HG03575 (cell line): ENCODE data around the gene RFX1.
A peak's percentile ranks its signal among the peaks of the same experiment; 100 is the strongest.
"Not testable (repeated sequence)": the region's sequence is repeated elsewhere in the genome, so short reads cannot be mapped to it uniquely, and the experiment has no call there.

Experiments used
- ATAC-seq: cut with Tn5 transposase; IDR thresholded peaks from one replicate; pipeline ENCODE4 v1.9.1; 2021; ENCODE audit not compliant: unreplicated experiment, insufficient number of reproducible peaks, low FRiP score; ENCODE audit errors: extremely low read depth

RFX1 gene

DNA sequence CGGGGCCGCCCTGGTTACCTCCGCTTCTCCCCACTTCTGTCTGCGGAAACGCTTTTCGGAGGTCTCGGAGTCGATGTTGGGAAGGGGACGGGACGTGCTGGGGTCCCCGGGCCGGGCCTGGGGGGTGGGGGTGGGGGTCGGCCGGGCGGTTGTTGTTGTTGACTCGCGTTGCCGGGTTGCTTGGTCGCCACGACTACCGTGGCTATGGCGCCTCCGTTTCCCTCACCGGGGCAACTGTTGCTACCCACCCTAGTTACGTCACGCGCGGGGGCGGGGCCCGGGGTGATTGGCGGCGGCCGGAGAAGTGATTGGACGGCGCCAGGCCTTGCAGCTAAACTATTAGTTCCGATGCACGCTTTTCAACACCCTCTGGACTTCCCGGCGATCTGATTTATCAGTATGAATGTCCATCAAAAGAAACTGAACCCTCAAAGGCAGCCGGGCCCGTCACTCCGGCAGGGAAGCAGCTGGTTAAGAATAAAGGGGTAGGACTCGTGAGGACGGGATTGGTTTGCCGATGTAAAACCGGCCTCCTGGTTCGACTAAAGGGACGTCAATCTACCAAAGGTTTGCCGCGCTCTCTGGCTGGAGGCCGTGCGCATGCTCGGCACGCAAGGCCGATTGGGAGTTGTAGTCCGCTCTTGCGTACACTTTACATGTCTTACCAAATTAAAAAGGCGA, at the start of gene RFX1:
TSS of gene RFX1 (minus strand) at position 236 of the 681 bp plus-strand sequence. CDS start 12,477 bp downstream, outside the sequence.
- peak; percentile 70 for ATAC-seq

DNA sequence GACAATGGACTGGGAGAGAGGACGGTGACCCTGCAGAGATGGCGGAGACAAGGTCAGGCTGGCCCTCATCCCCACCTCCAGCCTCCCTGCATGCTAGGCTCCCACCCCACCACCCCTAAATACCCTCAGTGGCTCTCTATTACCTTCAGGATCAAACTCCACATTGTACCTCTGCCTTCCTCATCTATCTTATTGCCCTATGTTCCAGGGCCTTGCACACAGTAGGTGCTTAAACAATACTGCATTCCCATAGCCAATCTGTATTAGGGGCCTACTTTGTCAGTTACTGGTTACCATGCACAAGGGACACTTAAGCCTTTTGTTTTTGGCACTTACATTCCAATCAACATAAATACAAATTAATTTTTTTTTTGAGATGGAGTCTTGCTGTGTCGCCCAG, 49.3 kb upstream of the RFX1 start:
- no peak for ATAC-seq

DNA sequence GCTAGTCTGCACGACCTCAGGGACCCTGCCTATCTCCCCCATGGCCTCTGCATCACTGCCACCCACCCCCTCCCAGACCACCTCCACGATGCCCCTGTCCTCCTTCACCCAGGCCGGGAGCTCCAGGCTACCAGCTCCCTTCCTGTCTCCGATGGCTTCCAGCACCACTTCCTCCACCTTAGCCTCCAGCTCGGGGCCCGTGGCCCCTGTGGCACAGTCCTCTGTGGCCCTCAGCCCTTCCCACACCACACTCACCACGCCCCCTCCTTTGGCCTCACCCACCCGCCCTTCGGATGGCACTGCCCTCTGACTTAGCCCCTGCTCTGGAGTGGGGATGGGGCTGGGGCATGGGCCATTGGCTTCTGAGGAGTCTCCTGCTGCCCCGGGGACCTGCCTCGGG, 48.6 kb upstream of the RFX1 start:
- no peak for ATAC-seq

DNA sequence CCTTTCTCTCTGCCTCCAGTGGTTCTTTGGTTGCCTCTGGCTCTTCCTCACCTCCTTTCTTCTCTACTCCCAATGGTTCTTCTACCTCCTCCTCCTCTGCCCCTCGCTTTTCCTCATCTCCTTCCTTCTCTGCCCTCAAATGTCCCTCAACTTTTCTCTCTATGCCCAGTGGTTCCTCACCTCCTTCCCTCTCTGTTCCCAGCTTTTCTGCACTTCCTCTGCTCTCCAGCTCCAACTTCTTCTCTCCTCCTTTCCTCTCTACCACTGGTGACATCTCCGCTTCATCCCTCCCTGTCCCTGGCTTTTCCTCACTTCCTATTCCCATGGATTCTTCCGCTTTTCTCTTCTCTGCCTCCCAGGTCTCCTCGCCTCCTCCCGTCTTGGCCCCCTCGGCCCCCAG, 48.0 kb upstream of the RFX1 start:
- ATAC-seq = no peak

DNA sequence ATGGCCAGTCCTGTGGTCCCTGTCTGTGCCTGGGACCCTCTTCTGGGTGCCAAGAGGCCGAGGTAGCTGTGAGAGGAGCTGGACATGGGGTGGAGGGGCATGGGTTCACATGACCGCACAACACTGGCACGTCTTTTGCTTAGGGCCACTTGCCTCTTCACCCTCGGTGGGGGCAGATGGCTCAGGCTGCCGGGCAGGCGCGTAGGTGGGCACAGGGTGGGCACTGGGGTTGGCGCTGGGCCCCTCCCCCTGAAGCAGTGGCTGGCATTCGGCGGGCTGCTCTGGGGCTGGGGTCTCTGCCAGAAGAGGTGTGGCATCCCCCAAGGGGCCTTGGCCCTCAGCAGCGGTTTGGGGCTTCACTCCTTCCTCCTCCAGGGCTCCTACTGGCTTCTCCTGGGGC, 47.4 kb upstream of the RFX1 start:
- ATAC-seq = no peak

DNA sequence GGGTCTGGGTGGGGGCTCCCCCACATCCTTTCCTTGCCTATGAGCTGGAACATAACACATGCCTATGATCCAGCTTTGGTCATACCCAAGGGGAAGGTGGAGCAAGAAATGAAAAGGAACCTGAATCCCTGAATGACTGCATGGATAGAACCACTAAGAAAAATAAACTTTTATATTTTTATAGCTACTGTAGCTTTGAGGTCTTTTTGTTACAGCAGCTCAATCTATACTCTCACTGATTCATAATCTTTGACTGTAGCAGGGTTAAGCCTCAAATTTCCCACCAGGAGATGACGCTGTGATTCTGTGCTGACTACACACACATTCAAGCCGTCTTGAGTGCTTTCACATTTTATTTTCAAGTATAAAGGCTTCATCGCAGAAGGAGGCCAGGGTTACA, 46.9 kb upstream of the RFX1 start:
- ATAC-seq = no peak

DNA sequence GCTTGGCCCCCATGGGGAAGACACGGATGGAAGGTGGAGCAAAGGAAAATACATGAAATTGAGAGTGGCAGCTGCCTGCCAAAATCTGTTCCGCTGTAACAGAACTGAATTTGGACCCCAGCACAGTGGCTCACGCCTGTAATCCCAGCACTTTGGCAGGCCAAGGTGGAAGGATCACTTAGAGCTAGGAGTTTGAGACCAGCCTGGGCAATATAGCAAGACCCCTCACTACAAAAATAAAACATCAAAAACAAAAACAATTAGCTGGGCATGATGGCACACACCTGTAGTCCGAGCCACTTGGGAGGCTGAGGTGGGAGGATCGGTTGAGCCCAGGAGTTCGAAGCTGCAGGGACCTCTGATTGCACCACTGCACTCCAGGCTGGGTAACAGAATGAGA, 46.4 kb upstream of the RFX1 start:
- no peak for ATAC-seq

DNA sequence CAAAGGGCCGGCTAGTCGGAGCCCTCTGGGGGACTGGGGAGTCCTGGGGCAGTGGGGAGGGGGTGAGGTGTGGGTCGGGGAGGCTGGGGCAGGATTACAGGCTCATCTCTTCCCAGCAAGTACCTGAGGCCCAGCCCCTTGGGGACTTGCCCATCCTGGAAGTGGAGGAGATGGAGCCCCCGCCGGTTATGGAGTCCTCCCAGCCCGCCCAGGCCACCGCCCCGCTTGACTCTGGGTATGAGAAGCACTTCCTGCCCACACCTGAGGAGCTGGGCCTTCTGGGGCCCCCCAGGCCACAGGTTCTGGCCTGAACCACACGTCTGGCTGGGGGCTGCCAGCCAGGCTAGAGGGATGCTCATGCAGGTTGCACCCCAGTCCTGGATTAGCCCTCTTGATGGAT, 45.9 kb upstream of the RFX1 start:
- no peak for ATAC-seq

DNA sequence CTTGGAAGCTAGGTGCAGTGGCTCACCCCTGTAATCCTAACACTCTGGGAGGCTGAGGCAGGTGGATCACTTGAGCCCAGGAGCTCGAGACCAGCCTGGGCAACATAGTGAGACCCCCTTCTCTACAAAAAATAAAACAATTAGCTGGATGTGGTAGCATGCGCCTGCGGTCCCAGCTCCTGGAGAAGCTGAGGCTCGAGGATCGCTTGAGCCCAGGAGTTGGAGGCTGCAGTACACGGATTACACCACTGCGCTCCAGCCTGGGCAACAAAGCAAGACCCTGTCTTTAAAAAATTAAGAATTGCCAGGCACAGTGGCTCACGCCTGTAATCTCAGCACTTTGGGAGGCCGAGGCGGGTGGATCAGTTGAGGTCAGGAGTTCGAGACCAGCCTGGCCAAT, 44.8 kb upstream of the RFX1 start:
- not testable (repeated sequence) for ATAC-seq

DNA sequence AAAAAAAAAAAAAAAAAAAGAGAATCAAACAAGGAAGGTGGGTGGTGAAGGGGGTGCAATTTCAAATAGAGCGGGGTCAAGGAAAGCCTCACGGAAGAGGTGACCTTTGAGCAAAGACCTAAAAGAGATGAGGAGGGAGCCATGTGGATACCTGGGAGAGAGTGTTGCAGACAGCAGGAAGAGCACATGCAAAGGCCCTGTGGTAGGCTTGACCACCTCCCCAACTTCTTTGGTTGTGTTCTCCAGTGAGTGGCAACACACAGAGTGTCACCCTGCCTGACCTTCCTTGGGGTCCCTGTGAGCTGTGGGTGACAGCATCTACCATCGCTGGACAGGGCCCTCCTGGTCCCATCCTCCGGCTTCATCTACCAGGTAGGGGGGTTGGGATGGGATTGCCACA, 44.4 kb upstream of the RFX1 start:
- no peak for ATAC-seq

DNA sequence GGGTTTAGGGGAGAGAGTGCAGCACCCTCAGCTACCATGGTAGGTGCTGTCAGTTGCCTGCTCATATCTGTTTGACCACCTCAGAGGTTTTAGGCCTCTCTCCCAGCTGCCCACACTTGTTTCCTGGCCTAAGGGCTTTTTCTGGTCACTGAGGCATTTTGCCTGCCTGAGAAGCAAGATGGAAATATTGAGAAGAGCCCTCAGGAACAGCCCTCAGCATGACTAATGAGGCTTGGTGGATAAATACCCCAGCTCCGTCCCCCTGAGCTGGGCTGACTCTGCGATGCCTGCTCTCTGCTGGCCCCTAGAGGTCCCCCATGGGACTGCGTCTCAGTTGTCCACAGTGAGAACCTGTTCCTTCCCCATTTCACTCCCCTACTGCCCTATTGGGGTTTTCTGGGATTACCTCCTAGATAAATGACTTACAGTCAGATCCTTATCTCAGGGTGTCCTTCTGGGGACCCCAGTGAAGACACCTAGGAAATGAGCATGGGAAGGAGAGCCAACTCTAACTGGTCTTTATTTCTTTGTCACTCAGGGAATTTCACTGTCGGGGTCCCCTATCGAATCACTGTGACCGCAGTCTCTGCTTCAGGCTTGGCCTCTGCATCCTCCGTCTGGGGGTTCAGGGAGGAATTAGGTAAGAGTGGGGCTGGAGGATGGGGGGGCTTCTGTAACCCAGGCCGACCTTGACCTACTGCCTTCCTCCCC, 42.5 kb upstream of the RFX1 start:
- ATAC-seq = no peak

DNA sequence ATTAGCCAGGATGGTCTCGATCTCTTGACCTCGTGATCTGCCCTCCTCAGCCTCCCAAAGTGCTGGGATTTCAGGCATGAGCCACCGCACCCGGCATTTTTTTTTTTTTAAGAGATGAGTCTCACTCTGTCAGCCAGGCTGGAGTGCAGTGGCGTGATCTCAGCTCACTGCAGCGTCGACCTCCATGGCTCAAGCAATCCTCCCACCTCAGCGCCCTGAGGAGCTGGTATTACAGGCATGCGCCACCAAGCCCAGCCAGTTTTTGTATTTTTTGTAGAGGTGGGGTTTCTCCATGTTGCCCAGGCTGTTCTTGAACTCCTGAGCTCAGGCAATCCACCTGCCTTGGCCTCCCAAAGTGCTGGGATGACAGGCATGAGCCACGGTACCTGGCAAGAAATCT, 41.7 kb upstream of the RFX1 start:
- not testable (repeated sequence) for ATAC-seq

DNA sequence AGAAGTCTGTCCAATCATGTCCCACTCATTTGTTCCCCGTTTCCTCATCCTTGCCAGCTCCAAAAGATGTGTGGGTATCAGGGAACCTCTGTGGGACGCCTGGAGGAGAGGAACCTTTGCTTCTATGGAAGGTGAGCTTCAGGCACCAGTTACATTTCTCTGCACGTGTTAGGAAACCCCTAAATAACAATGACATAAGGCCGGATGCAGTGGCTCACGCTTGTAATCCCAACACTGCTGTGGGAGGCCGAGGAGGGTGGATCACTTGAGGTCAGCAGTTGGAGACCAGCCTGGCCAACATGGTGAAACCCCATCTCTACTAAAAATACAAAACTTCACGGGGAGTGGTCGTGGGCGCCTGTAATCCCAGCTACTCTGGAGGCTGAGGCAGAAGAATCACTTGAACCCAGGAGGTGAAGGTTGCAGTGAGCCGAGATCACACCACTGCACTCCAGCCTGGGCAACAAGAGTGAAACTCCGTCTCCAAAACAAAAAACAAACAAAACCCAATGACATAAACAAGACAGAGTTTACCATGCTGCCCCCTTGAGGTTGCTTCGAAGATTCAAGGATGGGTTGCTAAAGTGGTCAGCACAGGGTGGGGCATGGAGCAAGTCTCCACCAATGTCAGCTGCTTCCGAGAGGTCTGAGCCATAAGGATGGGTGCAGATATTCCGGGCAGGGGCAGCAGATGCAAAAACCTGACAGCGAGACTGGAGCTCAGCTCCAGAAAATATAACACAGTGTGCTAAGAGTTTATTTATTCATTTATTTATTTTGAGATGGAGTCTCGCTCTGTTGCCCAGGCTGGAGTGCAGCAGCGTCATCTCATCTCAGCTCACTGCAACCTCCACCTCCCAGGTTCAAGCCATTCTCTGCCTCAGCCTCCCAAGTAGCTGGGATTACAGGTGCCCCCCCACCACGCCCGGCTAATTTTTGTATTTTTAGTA, 36.8 kb upstream of the RFX1 start:
- ATAC-seq = not testable (repeated sequence)

DNA sequence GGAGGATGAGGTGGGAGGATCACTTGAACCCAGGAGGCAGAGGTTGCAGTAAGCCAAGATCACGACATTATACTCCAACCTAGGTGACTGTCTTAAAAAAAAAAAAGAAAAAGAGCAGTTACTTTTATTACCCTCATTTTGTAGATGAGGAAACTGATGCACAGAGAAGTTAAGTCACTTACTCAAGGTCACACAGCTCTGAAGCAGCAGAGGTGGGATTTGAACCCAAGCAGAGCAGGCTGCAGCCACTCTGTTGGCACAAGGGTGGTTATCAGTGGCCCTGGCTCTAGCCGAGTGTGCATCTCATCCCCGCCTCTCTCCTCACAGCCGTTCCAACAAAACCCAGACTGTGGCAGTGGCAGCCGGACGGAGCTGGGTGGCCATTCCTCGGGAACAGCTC, 33.1 kb upstream of the RFX1 start:
- ATAC-seq = no peak

DNA sequence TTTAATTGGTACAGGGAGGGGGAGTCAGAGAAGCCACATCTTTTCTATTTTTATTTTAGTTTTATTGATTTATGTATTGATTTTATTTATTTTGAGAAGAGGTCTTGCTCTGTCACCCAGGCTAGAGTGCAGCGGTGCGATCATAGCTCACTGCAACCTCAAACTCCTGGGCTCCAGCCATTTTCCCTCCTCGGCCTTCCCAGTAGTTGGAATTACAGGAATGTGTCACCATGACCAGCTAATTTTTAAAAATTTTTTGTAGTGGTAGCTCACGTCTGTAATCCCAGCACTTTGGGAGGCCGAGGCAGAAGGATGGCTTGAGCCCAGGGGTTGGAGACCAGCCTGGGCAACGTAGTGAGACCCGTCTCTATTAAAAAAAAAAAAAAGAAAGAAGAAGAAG, 29.6 kb upstream of the RFX1 start:
- ATAC-seq = no peak

DNA sequence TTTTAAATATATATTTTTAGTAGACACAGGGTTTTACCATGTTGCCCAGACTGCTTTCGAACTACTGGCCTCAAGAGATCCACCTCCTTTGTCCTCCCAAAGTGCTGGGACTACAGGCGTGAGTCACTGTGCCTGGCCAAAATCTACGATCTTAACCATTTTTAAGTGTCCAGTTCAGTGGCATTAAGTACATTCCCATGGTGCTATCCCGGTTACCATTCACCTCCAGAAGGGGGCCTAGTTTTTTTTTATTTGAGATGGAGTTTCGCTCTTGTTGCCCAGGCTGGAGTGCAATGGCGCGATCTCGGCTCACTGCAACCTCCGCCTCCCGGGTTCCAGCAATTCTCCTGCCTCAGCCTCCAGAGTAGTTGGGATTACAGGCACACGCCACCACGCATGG, 29.0 kb upstream of the RFX1 start:
- not testable (repeated sequence) for ATAC-seq

DNA sequence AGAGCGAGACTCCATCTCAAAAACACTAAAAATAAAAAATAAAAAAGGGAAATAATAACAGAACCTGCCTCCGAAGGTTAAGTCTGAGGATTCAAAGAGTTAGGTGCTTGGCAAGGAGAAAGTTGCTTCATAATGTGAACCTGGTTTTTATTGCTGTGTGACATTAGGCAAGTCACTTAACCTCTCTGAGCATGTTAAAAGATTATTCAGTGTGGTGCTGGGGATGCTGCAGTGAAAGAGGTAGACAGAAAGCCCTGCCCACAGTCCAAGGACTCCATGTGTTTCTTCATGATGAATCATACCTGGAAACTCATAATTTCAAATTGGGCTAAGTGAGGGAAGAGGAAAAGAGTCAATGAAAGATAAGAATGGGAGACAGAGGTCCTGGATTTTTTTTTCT, 27.8 kb upstream of the RFX1 start:
- no peak for ATAC-seq

DNA sequence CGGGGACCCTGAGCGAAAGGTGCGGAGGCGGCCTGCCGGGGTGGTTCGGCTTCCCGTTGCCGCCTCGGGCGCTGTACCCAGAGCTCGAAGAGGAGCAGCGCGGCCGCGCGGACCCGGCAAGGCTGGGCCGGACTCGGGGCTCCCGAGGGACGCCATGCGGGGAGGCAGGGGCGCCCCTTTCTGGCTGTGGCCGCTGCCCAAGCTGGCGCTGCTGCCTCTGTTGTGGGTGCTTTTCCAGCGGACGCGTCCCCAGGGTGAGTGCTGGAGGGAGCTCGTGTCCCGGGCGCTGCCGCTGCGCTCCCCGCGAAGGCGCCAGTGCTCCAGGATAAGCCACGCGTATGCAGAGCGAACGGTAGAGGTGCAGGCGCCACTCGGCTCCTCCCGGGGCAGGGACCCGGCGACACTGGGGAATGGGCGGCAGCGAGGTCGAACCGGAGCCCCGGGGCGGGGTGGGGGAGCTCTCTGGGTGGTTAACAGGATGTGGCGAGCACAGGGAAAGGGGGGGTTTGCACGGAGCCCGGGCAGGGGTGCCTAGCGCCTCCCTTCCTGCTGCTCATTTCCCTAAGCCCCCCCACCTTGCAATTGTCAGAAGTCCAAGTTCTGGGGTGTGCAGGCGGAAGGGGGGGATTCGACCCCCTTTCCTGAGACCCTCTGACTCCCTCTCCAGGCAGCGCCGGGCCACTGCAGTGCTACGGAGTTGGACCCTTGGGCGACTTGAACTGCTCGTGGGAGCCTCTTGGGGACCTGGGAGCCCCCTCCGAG, 25.8 kb upstream of the RFX1 start, which contains the start of gene IL27RA:
TSS of gene IL27RA (plus strand) at position 44 of the 762 bp plus-strand sequence. CDS start at position 155, 111 bp downstream.
- no peak for ATAC-seq
